ENCODE data around the gene UBE2QL1. TPM values are rescaled to one million over a fixed set of nuclear protein-coding genes. Genes with fewer than 3 reads are reported as not detected.
"Not testable (repeated sequence)": the region's sequence is repeated elsewhere in the genome, so short reads cannot be mapped to it uniquely, and the experiment has no call there.

Gene UBE2QL1
- total RNA-seq, 1 experiment from 2014 or later = 0.11 TPM

GRCh38 chr5:6510973-6511372 lies 62.3 kb downstream of the UBE2QL1 start:
- Histone ChIP-seq H4K8ac (replicated peaks; ENCODE audit: insufficient read length, low read depth, low read length) (no peak overlapping the region), H3K79me2 (ENCODE audit: insufficient read depth, low read length) (no peaks in the 10 kb centered on the region), H2BK120ac (ENCODE audit: low read depth, low read length, poor library complexity, severe bottlenecking) (no peak overlapping the region), H3K56ac (ENCODE audit: insufficient read length, low read depth, low read length) (no peak overlapping the region), H4K91ac (ENCODE audit: insufficient read length, low read depth, low read length) (no peak overlapping the region), H3K23me2 (ENCODE audit: insufficient read length, low read depth, low read length, poor library complexity, severe bottlenecking) (peaks cover 3% of the 10 kb centered on the region), H3K4ac (ENCODE audit: low read depth, low read length) (no peak overlapping the region), H4K20me1 (ENCODE audit: control insufficient read depth, insufficient read depth, insufficient read length) (no peaks in the 10 kb centered on the region), H3K27ac (ENCODE audit: insufficient read length, low read depth, low read length) (no peak overlapping the region), H3K4me2 (ENCODE audit: insufficient read depth, insufficient read length, low read length) (no peak overlapping the region), H3K14ac (ENCODE audit: insufficient read depth, low read length) (no peak overlapping the region), H3T11ph (ENCODE audit: low read length) (no peak overlapping the region), H2BK5ac (ENCODE audit: insufficient read length, low read length) (no peak overlapping the region), H2BK15ac (ENCODE audit: low read depth, low read length) (no peak overlapping the region), H2BK20ac (ENCODE audit: low read depth, low read length, poor library complexity, severe bottlenecking) (no peak overlapping the region), H3K4me1 (ENCODE audit: insufficient read depth, low read length) (no peaks in the 10 kb centered on the region), H3K79me1 (ENCODE audit: insufficient read depth, low read depth, low read length, poor library complexity, severe bottlenecking) (no peaks in the 10 kb centered on the region), H3K9ac (ENCODE audit: extremely low read depth, insufficient read length, low read length) (no peak overlapping the region), H3K23ac (ENCODE audit: insufficient read length, low read depth, low read length) (no peak overlapping the region), H2AK5ac (ENCODE audit: insufficient read length, low read length) (no peak overlapping the region), H3K27me3 (ENCODE audit: insufficient read depth, low read length) (no peaks in the 10 kb centered on the region), H4K5ac (ENCODE audit: insufficient read length, low read depth, low read length) (no peak overlapping the region), H2AFZ (ENCODE audit: low read length) (no peak overlapping the region), H3K9me3 (ENCODE audit: control insufficient read depth, low read depth, low read length) (no peaks in the 10 kb centered on the region), H2BK12ac (ENCODE audit: insufficient read length, low read depth, low read length) (no peak overlapping the region), H3K18ac (ENCODE audit: insufficient read length, low read depth, low read length) (no peak overlapping the region)
- no peak overlapping the region for H3K4me3 Mint-ChIP-seq
- no CpG with 5 or more reads among the region's 4 CpGs for WGBS (ENCODE audit: extremely low coverage, insufficient read length, low lambda C conversion rate)
- peaks cover 4% of the 10 kb centered on the region for H3K27me3 Mint-ChIP-seq (ENCODE audit: low read depth)
- no peak for TF ChIP-seq CTCF (conservative IDR thresholded peaks at IDR 0.05)
- peaks cover 0 to 2% of the 10 kb centered on the region in 2 experiments; a peak in 2 of 5 replicates for H3K9me3 Mint-ChIP-seq
- H3K36me3 Mint-ChIP-seq (ENCODE audit: insufficient read depth in 1 of 3, low read depth in 3 of 3) = no peaks in the 10 kb centered on the region; a peak in 1 of 7 replicates
- DNase-seq = no peak
- no peaks in the 10 kb centered on the region for H3K4me1 Mint-ChIP-seq
- H3K27ac Mint-ChIP-seq = no peak overlapping the region

- H2BK12ac ChIP-seq (ENCODE audit: insufficient read length, low read depth, low read length); H3K4me1 ChIP-seq (ENCODE audit: insufficient read depth, low read length); H3K14ac ChIP-seq (ENCODE audit: insufficient read depth, low read length); H3K23ac ChIP-seq (ENCODE audit: insufficient read length, low read depth, low read length); H3K18ac ChIP-seq (ENCODE audit: insufficient read length, low read depth, low read length); H4K91ac ChIP-seq (ENCODE audit: insufficient read length, low read depth, low read length); H3K4ac ChIP-seq (ENCODE audit: low read depth, low read length); H3K79me2 ChIP-seq (ENCODE audit: insufficient read depth, low read length); H2BK20ac ChIP-seq (ENCODE audit: low read depth, low read length, poor library complexity, severe bottlenecking); H3T11ph ChIP-seq (ENCODE audit: low read length); H4K5ac ChIP-seq (ENCODE audit: insufficient read length, low read depth, low read length); H3K23me2 ChIP-seq (ENCODE audit: insufficient read length, low read depth, low read length, poor library complexity, severe bottlenecking); H3K4me2 ChIP-seq (ENCODE audit: insufficient read depth, insufficient read length, low read length); H2BK15ac ChIP-seq (ENCODE audit: low read depth, low read length); H3K9ac ChIP-seq (ENCODE audit: extremely low read depth, insufficient read length, low read length); H3K9me3 Mint-ChIP-seq; H3K27ac Mint-ChIP-seq; H4K20me1 ChIP-seq (ENCODE audit: control insufficient read depth, insufficient read depth, insufficient read length); H3K79me1 ChIP-seq (ENCODE audit: insufficient read depth, low read depth, low read length, poor library complexity, severe bottlenecking); DNase-seq; H3K56ac ChIP-seq (ENCODE audit: insufficient read length, low read depth, low read length); H3K36me3 Mint-ChIP-seq (ENCODE audit: insufficient read depth in 1 of 3, low read depth in 3 of 3); H4K8ac ChIP-seq (replicated peaks; ENCODE audit: insufficient read length, low read depth, low read length); H3K9me3 ChIP-seq (ENCODE audit: control insufficient read depth, low read depth, low read length); H3K4me1 Mint-ChIP-seq; H3K4me3 Mint-ChIP-seq; H2BK120ac ChIP-seq (ENCODE audit: low read depth, low read length, poor library complexity, severe bottlenecking); H2AK5ac ChIP-seq (ENCODE audit: insufficient read length, low read length); H2BK5ac ChIP-seq (ENCODE audit: insufficient read length, low read length); H3K27ac ChIP-seq (ENCODE audit: insufficient read length, low read depth, low read length); H3K27me3 ChIP-seq (ENCODE audit: insufficient read depth, low read length); H2AFZ ChIP-seq (ENCODE audit: low read length): not testable (repeated sequence)
- 100% methylated on average over 1 of the region's 5 CpGs for WGBS (ENCODE audit: extremely low coverage, insufficient read length, low lambda C conversion rate)
- H3K27me3 Mint-ChIP-seq (ENCODE audit: low read depth) = peaks cover 12% of the 10 kb centered on the region
Measured at GRCh38 chr5:6515812-6516211, 67.2 kb downstream of the UBE2QL1 start.
